GM23338 (cell line): Measurements from ENCODE around the gene KIAA1328. TPM values are rescaled to one million over a fixed set of nuclear protein-coding genes. Genes with fewer than 3 reads are reported as not detected.

ENCODE experiments used
- ATAC-seq: fragments of 200-7000 bp; cut with Tn5 transposase; 3 replicates; pipeline ENCODE4 v1.9.1; 2020
- DNase-seq: peaks from one replicate; pipeline ENCODE4 v3.0.0-alpha.2; 2015; ENCODE audit warnings: low spot score
- H2AFZ ChIP-seq: fragments of 200-600 bp; sonication (generic); 2 replicates; pipeline ENCODE4 v1.8.0; 2016; ENCODE audit warnings: antibody characterized with exemption, mild to moderate bottlenecking, moderate library complexity
- H3F3A ChIP-seq: fragments of 200-600 bp; sonication (generic); replicated peaks from 2 replicates; pipeline ENCODE4 v1.8.0; 2017; ENCODE audit warnings: antibody characterized with exemption, mixed run types, low read depth
- H3K27ac ChIP-seq: fragments of 200-600 bp; sonication (generic); 2 replicates; pipeline ENCODE4 v1.6.1; 2016; ENCODE audit warnings: low read depth
- H3K27me3 ChIP-seq: fragments of 200-600 bp; sonication (generic); 2 replicates; pipeline ENCODE4 v1.8.0; 2016; ENCODE audit warnings: mild to moderate bottlenecking, mixed run types, moderate library complexity; ENCODE audit not compliant: insufficient read depth
- H3K36me3 ChIP-seq: fragments of 200-600 bp; sonication (generic); 2 replicates; pipeline ENCODE4 v1.8.0; 2016; ENCODE audit warnings: mild to moderate bottlenecking; ENCODE audit not compliant: insufficient read depth
- H3K4me1 ChIP-seq: fragments of 200-600 bp; sonication (generic); 2 replicates; pipeline ENCODE4 v1.8.0; 2016; ENCODE audit warnings: mild to moderate bottlenecking, moderate library complexity; ENCODE audit not compliant: insufficient read depth
- H3K4me2 ChIP-seq: fragments of 200-600 bp; sonication (generic); 2 replicates; pipeline ENCODE4 v1.7.1; 2017; ENCODE audit warnings: mixed run types
- H3K4me3 ChIP-seq: fragments of 200-600 bp; sonication (generic); 2 replicates; pipeline ENCODE4 v1.6.1; 2016; ENCODE audit warnings: mixed run types
- H3K79me2 ChIP-seq: fragments of 200-600 bp; sonication (generic); replicated peaks from 2 replicates; pipeline ENCODE4 v1.8.0; 2017; ENCODE audit warnings: mild to moderate bottlenecking; ENCODE audit not compliant: insufficient read depth
- H3K9me2 ChIP-seq: fragments of 200-600 bp; sonication (generic); 2 replicates; pipeline ENCODE4 v1.8.0; 2017; ENCODE audit not compliant: insufficient read depth
- H4K20me1 ChIP-seq: fragments of 200-600 bp; sonication (generic); replicated peaks from 2 replicates; pipeline ENCODE4 v1.8.0; 2017; ENCODE audit warnings: mild to moderate bottlenecking; ENCODE audit not compliant: insufficient read depth
- H3K27ac Mint-ChIP-seq: 2 replicates; pipeline ENCODE4 v1.8.0; 2020; ENCODE audit warnings: inconsistent platforms, mild to moderate bottlenecking, moderate library complexity, mixed read lengths
- H3K27me3 Mint-ChIP-seq: 3 replicates; pipeline ENCODE4 v1.8.0; 2022; ENCODE audit warnings: low read depth, mild to moderate bottlenecking, moderate library complexity, mixed read lengths, inconsistent platforms; ENCODE audit not compliant: insufficient read depth, poor library complexity
- H3K36me3 Mint-ChIP-seq: 3 replicates; pipeline ENCODE4 v1.8.0; 2021; ENCODE audit warnings: low read depth, mild to moderate bottlenecking, inconsistent platforms, moderate library complexity, mixed read lengths
- H3K4me1 Mint-ChIP-seq: 3 replicates; pipeline ENCODE4 v1.8.0; 2020; ENCODE audit warnings: mild to moderate bottlenecking, inconsistent platforms, mixed read lengths
- H3K4me3 Mint-ChIP-seq: 3 replicates; pipeline ENCODE4 v1.8.0; 2021; ENCODE audit warnings: moderate library complexity, mild to moderate bottlenecking, inconsistent platforms, mixed read lengths
- H3K9me3 Mint-ChIP-seq: 3 replicates; pipeline ENCODE4 v1.8.0; 2020; ENCODE audit warnings: moderate library complexity, mild to moderate bottlenecking, inconsistent platforms, mixed read lengths
- CREB1 ChIP-seq: fragments of 250-450 bp; sonication (Bioruptor Pico); IDR thresholded peaks from 2 replicates; pipeline ENCODE4 v1.5.0; 2020; ENCODE audit warnings: low read depth, mild to moderate bottlenecking, moderate library complexity
- CTCF ChIP-seq, 2 experiments: fragments of 200-600 bp in 1 of 2; sonication (generic) in 1 of 2; conservative IDR thresholded peaks; 2 replicates each; pipeline versions ENCODE4 v1.5.1 to v1.6.1; 2016 to 2017; ENCODE audit warnings: antibody characterized with exemption in 2 of 2, low read depth in 2 of 2, mild to moderate bottlenecking in 2 of 2, moderate library complexity in 1 of 2
- ETS1 ChIP-seq: IDR thresholded peaks from 2 replicates; pipeline ENCODE4 v1.6.1; 2016; ENCODE audit warnings: antibody characterized with exemption
- EZH2 ChIP-seq: fragments of 200-600 bp; sonication (generic); IDR thresholded peaks from one replicate; pipeline ENCODE4 v1.8.0; 2017; ENCODE audit warnings: antibody characterized with exemption, mild to moderate bottlenecking, low read depth; ENCODE audit not compliant: unreplicated experiment
- EZH2phosphoT487 ChIP-seq: fragments of 200-600 bp; sonication (generic); IDR thresholded peaks from one replicate; pipeline ENCODE4 v1.8.1; 2018; ENCODE audit warnings: antibody characterized with exemption; ENCODE audit not compliant: unreplicated experiment
- JUNB ChIP-seq: IDR thresholded peaks from one replicate; pipeline ENCODE4 v1.6.1; 2016; ENCODE audit warnings: antibody characterized with exemption; ENCODE audit not compliant: unreplicated experiment
- NANOG ChIP-seq: IDR thresholded peaks from 2 replicates; pipeline ENCODE4 v1.6.1; 2016; ENCODE audit warnings: antibody characterized with exemption, borderline replicate concordance
- POLR2AphosphoS5 ChIP-seq: IDR thresholded peaks from 2 replicates; pipeline ENCODE4 v1.6.1; 2016; ENCODE audit warnings: antibody characterized with exemption, low read depth
- REST ChIP-seq: IDR thresholded peaks from one replicate; pipeline ENCODE4 v1.6.1; 2018; ENCODE audit warnings: antibody characterized with exemption; ENCODE audit not compliant: unreplicated experiment
- STAT1 ChIP-seq: IDR thresholded peaks from one replicate; pipeline ENCODE4 v1.6.1; 2016; ENCODE audit warnings: antibody characterized with exemption; ENCODE audit not compliant: unreplicated experiment
- ZNF114 ChIP-seq: fragments of 250-450 bp; sonication (Bioruptor Pico); IDR thresholded peaks from 2 replicates; pipeline ENCODE4 v1.5.0; 2020; ENCODE audit warnings: mild to moderate bottlenecking, moderate library complexity
- ZNF331 ChIP-seq: fragments of 250-450 bp; sonication (Bioruptor Pico); IDR thresholded peaks from 2 replicates; pipeline ENCODE4 v1.5.0; 2020; ENCODE audit warnings: low read depth, mild to moderate bottlenecking, moderate library complexity
- polyA plus RNA-seq: library from polyadenylated mRNA; unstranded; fragments of >200 nt; fragmentation: Nextera tagmentation; extraction: Ambion mirVana; gene quantifications from 2 replicates; pipeline ENCODE4 v1.2.1, GENCODE V29; 2016
- total RNA-seq: library from RNA; depleted of rRNA; stranded (reverse); fragments of >200 nt; shearing (Covaris generic); gene quantifications from 2 replicates; pipeline ENCODE4 v1.2.3, GENCODE V29; 2014

The KIAA1328 gene
- total and polyA plus RNA-seq, 2 experiments from 2014 or later, result 5.2 to 8.4 TPM

GRCh38 chr18:37218022-37218590 is 389.2 kb downstream of the KIAA1328 start:
- Mint-ChIP-seq H3K4me3 (peak overlapping the region; percentile 13; the same call in 2 of the 3 replicates), H3K36me3 (peaks cover 5% of the 10 kb centered on the region; the same call in 1 of the 3 replicates), H3K9me3 (peaks cover 28% of the 10 kb centered on the region), H3K27me3 (peaks cover 61% of the 10 kb centered on the region), H3K4me1 (peaks cover 22% of the 10 kb centered on the region), H3K27ac (no peak overlapping the region)
- Histone ChIP-seq H3K27me3 (peaks cover 91% of the 10 kb centered on the region), H3K79me2 (no peaks in the 10 kb centered on the region), H2AFZ (no peak overlapping the region), H4K20me1 (peaks cover 13% of the 10 kb centered on the region; the same call in 1 of the 2 replicates), H3F3A (no peaks in the 10 kb centered on the region), H3K27ac (no peak overlapping the region), H3K4me1 (peaks cover 15% of the 10 kb centered on the region), H3K4me3 (no peak overlapping the region), H3K9me2 (no peaks in the 10 kb centered on the region), H3K36me3 (peaks cover 3% of the 10 kb centered on the region; the same call in 1 of the 2 replicates), H3K4me2 (peak overlapping the region; percentile 24; the same call in 1 of the 2 replicates)
- TF ChIP-seq POLR2AphosphoS5, result peak; percentile 43; the same call in 1 of the 2 replicates
- TF ChIP-seq STAT1, result no peak
- TF ChIP-seq NANOG, result peak; percentile 96
- no peak for TF ChIP-seq CTCF (conservative IDR thresholded peaks at IDR 0.05; ENCODE audit: low read depth in 2 of 2)
- TF ChIP-seq EZH2, result no peak
- no peak for TF ChIP-seq EZH2phosphoT487
- DNase-seq, result peak; percentile 92
- peak; percentile 94 for ATAC-seq

GRCh38 chr18:37219257-37219656 is 390.3 kb downstream of the KIAA1328 start:
- Mint-ChIP-seq H3K36me3 (peaks cover 3% of the 10 kb centered on the region; the same call in 1 of the 3 replicates), H3K4me1 (peaks cover 22% of the 10 kb centered on the region)
- peak overlapping the region; percentile 24; the same call in 1 of the 2 replicates for H3K4me2 ChIP-seq
- TF ChIP-seq STAT1 (no peak), NANOG (no peak), CREB1 (CRISPR knock-in tag) (no peak), EZH2phosphoT487 (no peak), REST (no peak), EZH2 (no peak), ZNF114 (CRISPR knock-in tag) (no peak), POLR2AphosphoS5 (no peak), ZNF331 (CRISPR knock-in tag) (no peak), ETS1 (no peak), JUNB (no peak)

More at GRCh38 chr18:37219257-37219656, 390.3 kb downstream of the KIAA1328 start:
- peaks cover 92% of the 10 kb centered on the region for H3K27me3 ChIP-seq
- no peaks in the 10 kb centered on the region for H3F3A ChIP-seq
- ATAC-seq (no peak; the same call in 2 of the 3 replicates), DNase-seq (peak; percentile 24)
- H3K27ac ChIP-seq, result no peak overlapping the region
- H3K4me3 Mint-ChIP-seq, result no peak overlapping the region
- H4K20me1 ChIP-seq, result peaks cover 13% of the 10 kb centered on the region; the same call in 1 of the 2 replicates
- peaks cover 21% of the 10 kb centered on the region for H3K9me3 Mint-ChIP-seq
- H2AFZ ChIP-seq, result no peak overlapping the region
- H3K4me3 ChIP-seq, result no peak overlapping the region
- H3K27ac Mint-ChIP-seq, result no peak overlapping the region
- peaks cover 61% of the 10 kb centered on the region for H3K27me3 Mint-ChIP-seq
- peaks cover 15% of the 10 kb centered on the region for H3K4me1 ChIP-seq
- H3K79me2 ChIP-seq, result no peaks in the 10 kb centered on the region
- H3K36me3 ChIP-seq, result peaks cover 3% of the 10 kb centered on the region; the same call in 1 of the 2 replicates
- no peaks in the 10 kb centered on the region for H3K9me2 ChIP-seq
